Testis (tissue), 5 donors: ENCODE data around the gene ZNF302. TPM values are rescaled to one million over a fixed set of nuclear protein-coding genes. Genes with fewer than 3 reads are reported as not detected.

Experiments used
- DNase-seq: peaks from one replicate; pipeline ENCODE4 v3.0.0-alpha.2; 2019
- H3K27ac ChIP-seq, 2 donors: fragments of 200-600 bp; sonication (generic); one replicate each; pipeline ENCODE4 v1.5.1; 2019
- H3K27me3 ChIP-seq: fragments of 200-600 bp; sonication (generic); one replicate; pipeline ENCODE4 v1.5.1; 2019
- H3K36me3 ChIP-seq: fragments of 200-600 bp; sonication (generic); one replicate; pipeline ENCODE4 v1.5.1; 2017; ENCODE audit warnings: low read depth; ENCODE audit errors: missing control alignments
- H3K4me1 ChIP-seq: fragments of 200-600 bp; sonication (generic); one replicate; pipeline ENCODE4 v1.5.1; 2019
- H3K4me3 ChIP-seq, 2 donors: fragments of 200-600 bp; sonication (generic); one replicate each; pipeline ENCODE4 v1.5.1; 2017 to 2019
- H3K9me3 ChIP-seq: fragments of 200-600 bp; sonication (generic); one replicate; pipeline ENCODE4 v1.5.1; 2017
- CTCF ChIP-seq, 3 experiments: fragments of 450-650 bp in 2 of 3; fragments of 200-600 bp in 1 of 3; sonication (generic) in 1 of 3; IDR thresholded peaks; one replicate each; pipeline ENCODE4 v1.5.1; 2016 to 2019; ENCODE audit warnings: antibody characterized with exemption in 3 of 3, mild to moderate bottlenecking in 2 of 3, moderate library complexity in 1 of 3
- POLR2A ChIP-seq: fragments of 450-650 bp; IDR thresholded peaks from one replicate; pipeline ENCODE4 v1.6.1; 2017; ENCODE audit warnings: antibody characterized with exemption, mild to moderate bottlenecking, moderate library complexity
- WGBS, 2 donors: methylation state at CpG; one replicate each; pipeline ENCODE4 v1.1.5; 2018; 5-methylcytosine and 5-hydroxymethylcytosine counted together
- intact Hi-C: fragments of 100-400 bp; cut with DNase I; formaldehyde crosslinking; loops from one replicate; pipeline ENCODE4 v1.15.1; 2023; ENCODE audit warnings: low total_unique reads
- long read RNA-seq, 2 donors: transcript quantifications; one replicate each; lab custom pipeline, GENCODE V29; 2026
- polyA plus RNA-seq: library from polyadenylated mRNA; stranded (reverse); fragments of 350-450 nt; fragmentation: Illumina TruSeq; extraction: RNeasy Lipid Tissue Mini Kit (QIAGEN cat#74804); gene quantifications from one replicate; pipeline ENCODE4 v1.2.3, GENCODE V29; 2014; ENCODE audit warnings: low read depth, low replicate concordance; ENCODE audit not compliant: insufficient read depth
- total RNA-seq, 2 donors: library from RNA; depleted of rRNA; stranded (reverse); fragments of >200 nt; gene quantifications; one replicate each; pipeline ENCODE4 v1.2.3, GENCODE V29; 2016

Gene ZNF302
- 10 to 100 TPM; 36.7 to 50.8 TPM for total RNA-seq
- 24.1 TPM for polyA plus RNA-seq
- long read RNA-seq, donor 1, transcript ZNF302-203 (5 exons, 2,600 nt): minor isoform, 7 of 24 reads
- long read RNA-seq, donor 1, transcript ZNF302-201 (5 exons, 2,590 nt): major isoform, 13 of 24 reads
- long read RNA-seq, donor 1, partial matches to known transcripts: 0 of 24 reads
- long read RNA-seq, donor 1, other reads (novel, unspliced or antisense): 0 of 24 reads
- long read RNA-seq, donor 2, transcript ZNF302-201 (5 exons, 2,590 nt): major isoform, 5 of 8 reads
- long read RNA-seq, donor 2, partial matches to known transcripts: 0 of 8 reads
- long read RNA-seq, donor 2, other reads (novel, unspliced or antisense): 0 of 8 reads

DNA sequence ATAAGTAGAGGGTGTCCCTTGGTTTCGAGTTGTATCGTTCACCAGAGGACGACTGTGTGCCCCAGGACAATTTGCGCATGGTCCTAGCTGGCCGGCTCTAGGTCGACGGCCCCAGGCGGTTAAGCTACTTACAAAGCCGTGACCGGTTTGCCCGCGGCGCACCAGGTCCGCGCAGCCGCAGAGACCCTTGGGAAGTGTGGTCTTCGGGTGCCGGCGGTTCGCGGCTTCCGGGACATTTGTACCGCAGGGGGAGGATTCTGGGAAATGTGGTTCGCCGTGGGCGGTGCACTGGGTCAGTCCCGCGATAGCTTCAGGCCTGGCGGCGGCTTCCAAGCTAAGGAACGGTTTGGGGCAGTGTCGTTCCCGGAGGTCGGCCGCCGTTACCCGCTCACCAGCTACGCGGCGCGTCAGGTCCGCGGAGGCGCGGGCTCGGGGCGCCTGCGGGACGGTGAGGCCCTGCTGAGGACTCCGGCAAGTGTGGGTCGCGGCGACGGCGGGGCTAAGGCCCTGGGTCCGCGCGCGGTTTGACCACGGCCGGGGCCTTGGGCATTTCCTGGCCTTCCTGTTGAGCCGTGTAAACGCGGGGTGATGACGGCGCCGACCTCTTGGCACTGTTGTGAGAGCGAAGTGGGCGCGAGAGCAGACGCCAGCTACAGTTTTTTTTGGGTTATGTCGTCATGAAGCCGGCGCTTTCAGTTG lies at the start of gene ZNF302:
ZNF302 (plus strand) TSS at position 293 of the 699 bp plus-strand sequence. CDS start 1,127 bp downstream, outside the sequence.
- Histone ChIP-seq H3K27ac (peak within 1 kb of the TSS; percentile 94 to 95), H3K4me3 (peak within 1 kb of the TSS; percentile 78 to 83), H3K36me3 (no peaks in the 10 kb centered on the region), H3K4me1 (no peaks in the 10 kb centered on the region), H3K9me3 (no peaks in the 10 kb centered on the region), H3K27me3 (no peaks in the 10 kb centered on the region)
- TF ChIP-seq POLR2A (no peak), CTCF (IDR thresholded peaks at IDR 0.05) (no peak)
- WGBS, 2 donors: 0% methylated on average over 19 to 68 of the region's 74 CpGs
- DNase-seq: peak; percentile 99
- intact Hi-C loops: loop anchor here (5.0 kb wide), 1 partner anchor 55 kb away; the partner anchor contains the start of gene ZNF181

DNA sequence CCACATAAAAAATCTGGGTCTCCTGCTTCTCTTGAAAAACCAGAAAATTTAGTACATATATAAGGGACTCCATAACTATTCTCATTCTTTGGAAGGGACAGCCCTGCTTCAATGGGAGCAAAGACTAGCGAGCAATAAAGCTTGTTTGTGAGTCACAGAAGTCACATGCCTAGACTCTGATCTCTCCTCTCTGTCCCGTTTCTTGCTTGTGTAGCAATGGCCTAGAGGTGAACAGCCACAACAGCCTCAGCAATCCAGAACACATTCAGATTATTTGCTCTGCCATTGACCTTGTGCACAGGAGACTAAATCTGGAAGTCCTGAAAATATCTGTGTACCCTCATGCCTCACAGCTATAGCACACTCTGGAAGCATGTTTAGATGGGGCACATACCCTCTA lies 43.7 kb upstream of the ZNF302 start:
- TF ChIP-seq POLR2A (no peak), CTCF (IDR thresholded peaks at IDR 0.05) (no peak)
- Histone ChIP-seq H3K9me3 (no peaks in the 10 kb centered on the region), H3K4me3 (no peak overlapping the region), H3K36me3 (no peaks in the 10 kb centered on the region), H3K27me3 (no peaks in the 10 kb centered on the region), H3K27ac (no peak overlapping the region), H3K4me1 (no peaks in the 10 kb centered on the region)
- intact Hi-C loops: no loop called here
- DNase-seq: no peak
- WGBS, 2 donors: 83 to 91% methylated on average over 2 of the region's 2 CpGs

DNA sequence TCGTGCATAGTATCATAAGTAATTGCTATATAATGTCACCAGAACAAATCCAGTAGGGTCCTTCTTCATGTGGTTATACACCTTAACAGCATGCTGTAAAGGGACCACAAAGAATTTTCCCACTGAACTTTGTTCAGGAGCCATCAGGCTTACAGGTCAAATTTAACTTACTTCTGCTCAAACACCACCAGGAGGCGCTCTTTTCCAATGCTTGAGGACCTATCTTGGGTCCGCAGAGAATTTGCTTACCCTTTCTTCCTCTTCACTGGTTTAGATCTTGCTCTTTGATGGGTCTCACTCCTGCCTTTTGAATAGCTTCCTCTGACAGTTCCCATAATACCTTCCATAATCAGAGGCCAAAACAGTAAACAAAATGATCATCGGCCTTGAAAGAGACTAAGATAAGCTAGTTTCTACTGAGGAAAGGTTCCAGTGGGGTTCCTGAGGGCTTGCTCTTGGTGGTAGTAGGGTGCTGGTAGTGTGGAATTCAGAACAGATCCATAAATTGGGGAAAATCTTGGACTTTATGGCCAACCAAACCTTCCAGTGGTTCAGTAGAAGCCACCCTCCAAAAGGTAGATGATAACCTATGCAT lies 37.9 kb upstream of the ZNF302 start:
- TF ChIP-seq CTCF (IDR thresholded peaks at IDR 0.05) (peak; percentile 42 to 75 (median 62)), POLR2A (no peak)
- 32 to 39% methylated on average over 4 of the region's 4 CpGs for WGBS, 2 donors
- H3K36me3 ChIP-seq: no peaks in the 10 kb centered on the region

GRCh38 chr19:34642241-34642640 lies 35.2 kb upstream of the ZNF302 start:
- Histone ChIP-seq H3K27ac (no peak overlapping the region), H3K9me3 (no peaks in the 10 kb centered on the region), H3K4me3 (no peak overlapping the region), H3K36me3 (no peaks in the 10 kb centered on the region), H3K27me3 (no peaks in the 10 kb centered on the region), H3K4me1 (no peaks in the 10 kb centered on the region)
- TF ChIP-seq POLR2A (no peak), CTCF (IDR thresholded peaks at IDR 0.05) (no peak)
- no peak for DNase-seq
- intact Hi-C loops: no loop called here
- 88 to 99% methylated on average over 4 of the region's 4 CpGs for WGBS, 2 donors

More for the DNA sequence above, 37.9 kb upstream of the ZNF302 start:
- DNase-seq: peak; percentile 58
- no peaks in the 10 kb centered on the region for H3K4me1 ChIP-seq
- H3K4me3 ChIP-seq: no peak overlapping the region
- no peaks in the 10 kb centered on the region for H3K27me3 ChIP-seq
- H3K27ac ChIP-seq: no peak overlapping the region
- intact Hi-C loops: no loop called here
- H3K9me3 ChIP-seq: no peaks in the 10 kb centered on the region
